Astrocyte (in vitro differentiated cells and primary cell): ENCODE data around the gene LGR4. TPM values are rescaled to one million over a fixed set of nuclear protein-coding genes. Genes with fewer than 3 reads are reported as not detected.

Experiments
- DNase-seq: peaks from one replicate; pipeline ENCODE4 v3.0.0-alpha.2; 2010; ENCODE audit warnings: low read depth
- FAIRE-seq: peaks from 2 replicates; lab custom pipeline; 2011; peaks lifted over from hg19 to GRCh38; lab: Jason Lieb, UNC
- H2AFZ ChIP-seq: 2 replicates; pipeline ENCODE4 v1.6.0; 2012; ENCODE audit warnings: low read depth, low read length, inconsistent platforms
- H3K27ac ChIP-seq: 2 replicates; pipeline ENCODE4 v1.5.1; 2011; ENCODE audit warnings: low read depth, low read length, inconsistent platforms
- H3K27me3 ChIP-seq: 2 replicates; pipeline ENCODE4 v1.6.0; 2011; ENCODE audit warnings: low read length, inconsistent platforms; ENCODE audit not compliant: insufficient read depth
- H3K36me3 ChIP-seq: 2 replicates; pipeline ENCODE4 v1.5.1; 2011; ENCODE audit warnings: low read length, inconsistent platforms; ENCODE audit not compliant: insufficient read depth
- H3K4me1 ChIP-seq: 2 replicates; pipeline ENCODE4 v1.5.1; 2011; ENCODE audit warnings: low read length, inconsistent platforms; ENCODE audit not compliant: insufficient read depth
- H3K4me2 ChIP-seq: 2 replicates; pipeline ENCODE4 v1.6.0; 2012; ENCODE audit warnings: low read length, inconsistent platforms
- H3K4me3 ChIP-seq: 2 replicates; pipeline ENCODE4 v1.5.1; 2011; ENCODE audit warnings: low read depth, mild to moderate bottlenecking, low read length, inconsistent platforms; ENCODE audit not compliant: insufficient read depth
- H3K79me2 ChIP-seq: 2 replicates; pipeline ENCODE4 v1.6.0; 2012; ENCODE audit warnings: mild to moderate bottlenecking, low read length, inconsistent platforms; ENCODE audit not compliant: insufficient read depth
- H3K9ac ChIP-seq: 2 replicates; pipeline ENCODE4 v1.6.0; 2012; ENCODE audit warnings: mild to moderate bottlenecking, low read length, inconsistent platforms
- H3K9me3 ChIP-seq: 2 replicates; pipeline ENCODE4 v1.5.1; 2012; ENCODE audit warnings: low read depth, mild to moderate bottlenecking, low read length, inconsistent platforms; ENCODE audit not compliant: insufficient read depth
- H4K20me1 ChIP-seq: 2 replicates; pipeline ENCODE4 v1.6.0; 2012; ENCODE audit warnings: low read length, inconsistent platforms; ENCODE audit not compliant: insufficient read depth
- H3K27ac Mint-ChIP-seq: one replicate; pipeline ENCODE4 v1.8.0; 2021; ENCODE audit warnings: mild to moderate bottlenecking, mixed read lengths; ENCODE audit not compliant: unreplicated experiment
- H3K27me3 Mint-ChIP-seq: one replicate; pipeline ENCODE4 v1.8.0; 2021; ENCODE audit warnings: low read depth, mixed read lengths; ENCODE audit not compliant: unreplicated experiment
- H3K36me3 Mint-ChIP-seq: one replicate; pipeline ENCODE4 v1.8.0; 2021; ENCODE audit warnings: low read depth, mixed read lengths; ENCODE audit not compliant: unreplicated experiment
- H3K4me1 Mint-ChIP-seq: one replicate; pipeline ENCODE4 v1.8.0; 2021; ENCODE audit warnings: low read depth, mixed read lengths; ENCODE audit not compliant: unreplicated experiment
- H3K4me3 Mint-ChIP-seq: one replicate; pipeline ENCODE4 v1.8.0; 2021; ENCODE audit warnings: mild to moderate bottlenecking, moderate library complexity, mixed read lengths; ENCODE audit not compliant: unreplicated experiment
- H3K9me3 Mint-ChIP-seq: one replicate; pipeline ENCODE4 v1.8.0; 2021; ENCODE audit warnings: mild to moderate bottlenecking, mixed read lengths; ENCODE audit not compliant: unreplicated experiment
- CTCF ChIP-seq: IDR thresholded peaks from 2 replicates; pipeline ENCODE4 v1.5.1; 2011; ENCODE audit warnings: low read depth, mild to moderate bottlenecking, inconsistent platforms, low read length, moderate library complexity; ENCODE audit not compliant: insufficient read depth
- EZH2 ChIP-seq: IDR thresholded peaks from 2 replicates; pipeline ENCODE4 v1.6.1; 2012; ENCODE audit warnings: mild to moderate bottlenecking, low read length, inconsistent platforms; ENCODE audit not compliant: insufficient read depth
- total RNA-seq: library from RNA; stranded (reverse); gene quantifications from 2 replicates; pipeline ENCODE4 v1.2.1, GENCODE V29; 2021

Gene LGR4
- total RNA-seq, 1 donor from 2014 or later, result 50.0 TPM

GRCh38 chr11:27468995-27469695 lies 3.4 kb downstream of the LGR4 start:
- DNase-seq (no peak), FAIRE-seq (no peak)
- H3K27me3 Mint-ChIP-seq, result no peaks in the 10 kb centered on the region
- Histone ChIP-seq H2AFZ (no peak overlapping the region), H3K4me2 (peak overlapping the region; percentile 95), H3K79me2 (peaks cover 74% of the 10 kb centered on the region), H3K36me3 (no peaks in the 10 kb centered on the region), H3K4me3 (peak overlapping the region; percentile 77), H3K27ac (peak overlapping the region; percentile 58), H4K20me1 (peaks cover 40% of the 10 kb centered on the region), H3K4me1 (peaks cover 39% of the 10 kb centered on the region), H3K9ac (peak overlapping the region; percentile 89), H3K27me3 (no peaks in the 10 kb centered on the region), H3K9me3 (no peaks in the 10 kb centered on the region)
- TF ChIP-seq EZH2 (no peak), CTCF (no peak)
- H3K4me3 Mint-ChIP-seq, result peak overlapping the region; percentile 88
- H3K36me3 Mint-ChIP-seq, result no peaks in the 10 kb centered on the region
- no peaks in the 10 kb centered on the region for H3K9me3 Mint-ChIP-seq
- peak overlapping the region; percentile 84 for H3K27ac Mint-ChIP-seq
- peaks cover 44% of the 10 kb centered on the region for H3K4me1 Mint-ChIP-seq

- Histone ChIP-seq H3K4me2 (peak overlapping the region; percentile 95), H3K9me3 (no peaks in the 10 kb centered on the region), H3K4me1 (peaks cover 42% of the 10 kb centered on the region), H3K36me3 (no peaks in the 10 kb centered on the region), H3K9ac (peak overlapping the region; percentile 89), H4K20me1 (peaks cover 40% of the 10 kb centered on the region), H3K27ac (peak overlapping the region; percentile 58), H2AFZ (no peak overlapping the region), H3K4me3 (peak overlapping the region; percentile 77), H3K27me3 (no peaks in the 10 kb centered on the region), H3K79me2 (peaks cover 80% of the 10 kb centered on the region)
- Mint-ChIP-seq H3K27me3 (no peaks in the 10 kb centered on the region), H3K4me1 (peaks cover 47% of the 10 kb centered on the region), H3K36me3 (no peaks in the 10 kb centered on the region), H3K9me3 (no peaks in the 10 kb centered on the region), H3K4me3 (peak overlapping the region; percentile 88), H3K27ac (peak overlapping the region; percentile 83)
- TF ChIP-seq EZH2 (no peak), CTCF (no peak)
- DNase-seq, result peak; percentile 89
- peak; percentile 64 for FAIRE-seq
These were observed 4.2 kb downstream of the LGR4 start for GRCh38 chr11:27468209-27468994.
